ENCODE results near the gene GIT2. TPM values are rescaled to one million over a fixed set of nuclear protein-coding genes. Genes with fewer than 3 reads are reported as not detected.

GIT2 gene
- total and polyA plus RNA-seq, 10 of the 15 experiments (the other 5 are each of a cell fraction or from before 2014, with no cell fraction given) = 9.1 to 49.9 (median 43.9) TPM

- no peak for FAIRE-seq
- 100% methylated on average over 9 of the region's 9 CpGs for WGBS (ENCODE audit: insufficient coverage, insufficient replicate concordance, low lambda C conversion rate, missing lambda C conversion rate)
Observed at GRCh38 chr12:109946913-109947312, 49.3 kb downstream of the GIT2 start.

More at GRCh38 chr12:109946913-109947312, 49.3 kb downstream of the GIT2 start:
- no peak overlapping the region for H3K9ac ChIP-seq (ENCODE audit: control insufficient read depth, insufficient read depth, low read length)
- H4K20me1 ChIP-seq (ENCODE audit: control insufficient read depth, insufficient read depth) = no peaks in the 10 kb centered on the region
- no peaks in the 10 kb centered on the region for H3K4me1 ChIP-seq (ENCODE audit: control insufficient read depth, insufficient read depth, low read length)
- TF ChIP-seq RAD51 (IDR thresholded peaks at IDR 0.05) (no peak), ESRRA (IDR thresholded peaks at IDR 0.05; ENCODE audit: low read length) (no peak), EGR1 (IDR thresholded peaks at IDR 0.05; ENCODE audit: borderline replicate concordance in 1 of 2, low read depth in 2 of 2, low read length in 2 of 2) (no peak), TCF7 (IDR thresholded peaks at IDR 0.05; ENCODE audit: borderline replicate concordance) (no peak), CUX1 (IDR thresholded peaks at IDR 0.05; ENCODE audit: insufficient replicate concordance, low read depth, low read length) (no peak), SREBF2 (IDR thresholded peaks at IDR 0.05; ENCODE audit: low read length) (no peak), RBBP5 (conservative IDR thresholded peaks at IDR 0.05) (no peak), STAT3 (IDR thresholded peaks at IDR 0.05; ENCODE audit: low read depth, low read length) (no peak)
- intact Hi-C loops (cut with micrococcal nuclease; ENCODE audit: unreplicated experiment) = no loop called here
- H3K27ac ChIP-seq (ENCODE audit: control insufficient read depth, insufficient read depth) = no peak overlapping the region
- H2AFZ ChIP-seq (ENCODE audit: control insufficient read depth, low read depth, low read length) = no peak overlapping the region
- H3K36me3 ChIP-seq (ENCODE audit: control insufficient read depth in 2 of 2, insufficient read depth in 2 of 2, low read length in 1 of 2) = peaks cover 18 to 21% of the 10 kb centered on the region in 2 experiments
- DNase-seq (ENCODE audit: low read depth, low spot score) = no peak
- in situ Hi-C loops (cut with MboI) = no loop called here
- no peak for ATAC-seq
- H3K4me2 ChIP-seq (ENCODE audit: control insufficient read depth, insufficient read depth) = no peak overlapping the region
- POLR2A ChIA-PET = interaction anchor here (1.4 kb wide), 1 partner anchor 9 kb away, joined by 3 read pairs; no protein-coding TSS in a partner anchor
- no peaks in the 10 kb centered on the region for H3K27me3 ChIP-seq (replicated peaks in 1 of 2; ENCODE audit: control insufficient read depth in 2 of 2, insufficient read depth in 2 of 2, low read length in 1 of 2)
- RAD21 ChIA-PET (ENCODE audit: unreplicated experiment) = no interaction called here
- no peak overlapping the region for H3K4me3 ChIP-seq
- H3K79me2 ChIP-seq (ENCODE audit: control insufficient read depth, insufficient read depth, low read length) = no peaks in the 10 kb centered on the region
- SMC1A ChIA-PET (ENCODE audit: uncharacterized antibody, unreplicated experiment) = interaction anchor here (1.0 kb wide), 2 partner anchors 9 to 49 kb away, joined by 3 read pairs; partner anchors contain the start of gene GIT2
- H3K9me3 ChIP-seq (replicated peaks; ENCODE audit: control insufficient read depth, insufficient read depth, low read length) = no peaks in the 10 kb centered on the region
- no TSS peak for BruUV-seq (replicated peaks)
- CTCF ChIA-PET = interaction anchor here (1.1 to 1.7 kb wide), 2 partner anchors 14 to 48 kb away, joined by 3 to 4 read pairs; no protein-coding TSS in a partner anchor
